ENCODE measurements around the gene CLDN15.
"Not testable (repeated sequence)": the region's sequence is repeated elsewhere in the genome, so short reads cannot be mapped to it uniquely, and the experiment has no call there.

The CLDN15 gene
- 14.3 to 30.7 (median 28.6) reads per million in 3 experiments for total RNA-seq

DNA sequence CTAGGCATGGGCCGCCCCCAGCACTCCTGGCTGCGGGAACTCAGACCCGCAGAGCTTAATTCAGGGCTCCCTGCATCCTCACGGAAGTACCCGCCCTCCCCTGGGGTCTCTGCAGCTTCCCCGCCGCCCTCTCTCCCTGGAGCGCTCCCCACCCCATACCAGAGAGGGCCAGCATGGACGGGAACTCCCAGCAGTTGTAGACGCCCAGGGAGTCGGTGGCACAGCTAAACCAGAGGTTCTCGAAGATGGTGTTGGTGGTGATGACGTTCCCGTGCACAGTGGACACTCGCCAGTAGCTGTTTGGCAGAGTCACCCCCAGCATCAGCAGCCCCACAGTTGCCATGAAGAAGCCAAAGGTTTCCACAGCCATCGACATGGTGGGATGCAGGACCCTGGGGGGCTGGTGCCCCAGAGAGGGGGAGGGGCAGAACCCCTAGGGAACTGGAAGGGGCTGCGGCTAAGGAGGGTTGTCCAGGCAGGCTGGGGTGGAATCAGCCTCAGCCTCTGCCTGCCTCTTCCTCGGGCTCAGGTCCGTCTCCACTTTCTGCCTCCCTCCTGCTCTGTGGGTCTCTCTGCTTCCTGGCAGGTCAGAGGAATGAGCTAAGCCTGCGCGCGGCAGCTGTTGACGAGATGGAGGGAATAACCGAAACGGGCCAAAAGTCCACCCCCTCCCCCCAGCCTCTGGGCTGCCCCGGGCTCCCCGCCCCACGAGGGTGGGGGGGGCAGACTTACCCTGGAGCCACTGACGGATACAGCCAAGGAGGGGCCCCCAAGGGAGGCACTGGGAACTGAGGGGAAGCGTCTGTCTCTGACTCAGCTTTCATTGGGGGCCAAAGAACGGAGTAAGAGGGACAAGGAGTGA, at the start of gene CLDN15:
Gene CLDN15 (minus strand): TSS at position 597 of the 862 bp plus-strand sequence. CDS start 221 bp downstream, at position 376.
- no peak for DNase-seq

- DNase-seq, result no peak
These were observed 49.4 kb upstream of the CLDN15 start for GRCh38 chr7:101287032-101287431.

DNA sequence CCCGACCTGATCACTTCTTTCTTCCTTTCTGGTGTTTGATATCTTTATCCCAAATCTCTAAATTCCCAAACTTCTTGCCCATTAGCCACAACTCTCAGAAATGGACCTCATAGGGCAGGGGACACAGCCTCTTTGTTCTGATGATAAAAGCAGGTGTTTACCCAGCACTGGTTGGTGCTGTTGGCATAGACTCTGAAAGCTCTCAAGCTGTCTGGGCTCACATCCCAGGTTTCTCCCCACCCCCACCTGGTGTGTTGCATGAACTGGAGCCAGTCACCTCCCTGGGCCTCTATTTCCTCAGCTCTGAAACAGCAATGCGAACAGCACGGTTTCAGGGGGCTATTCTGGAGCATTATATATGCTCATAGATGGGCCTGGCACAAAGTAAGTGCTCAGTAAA, 48.3 kb upstream of the CLDN15 start:
- not testable (repeated sequence) for DNase-seq

GRCh38 chr7:101285171-101285570, 47.6 kb upstream of the CLDN15 start:
- DNase-seq, result no peak

GRCh38 chr7:101280912-101281311, 43.3 kb upstream of the CLDN15 start:
- not testable (repeated sequence) for DNase-seq

- DNase-seq, result no peak
These were observed 41.1 kb upstream of the CLDN15 start for GRCh38 chr7:101278461-101279292.

DNA sequence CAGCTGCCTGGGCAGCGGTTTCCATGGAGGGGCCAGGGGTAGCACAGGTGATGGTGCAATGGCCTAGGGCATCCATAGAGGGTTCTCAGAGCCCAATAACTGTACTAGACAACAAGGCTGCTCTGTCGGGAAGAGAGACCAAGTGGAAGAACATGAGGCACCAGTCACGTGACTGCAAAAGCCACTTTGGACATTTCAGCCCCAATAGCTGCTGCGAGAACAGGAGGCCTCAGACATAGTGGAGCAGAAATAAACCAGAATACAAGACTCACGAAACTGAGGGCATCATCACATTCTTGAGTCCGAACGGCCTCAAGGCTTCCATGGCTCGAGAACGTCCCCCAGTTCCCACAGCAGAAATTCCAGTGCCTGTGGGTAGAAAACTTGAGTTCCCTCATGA, 39.6 kb upstream of the CLDN15 start:
- DNase-seq, result no peak

GRCh38 chr7:101273206-101273605, 35.6 kb upstream of the CLDN15 start:
- DNase-seq, result no peak

DNA sequence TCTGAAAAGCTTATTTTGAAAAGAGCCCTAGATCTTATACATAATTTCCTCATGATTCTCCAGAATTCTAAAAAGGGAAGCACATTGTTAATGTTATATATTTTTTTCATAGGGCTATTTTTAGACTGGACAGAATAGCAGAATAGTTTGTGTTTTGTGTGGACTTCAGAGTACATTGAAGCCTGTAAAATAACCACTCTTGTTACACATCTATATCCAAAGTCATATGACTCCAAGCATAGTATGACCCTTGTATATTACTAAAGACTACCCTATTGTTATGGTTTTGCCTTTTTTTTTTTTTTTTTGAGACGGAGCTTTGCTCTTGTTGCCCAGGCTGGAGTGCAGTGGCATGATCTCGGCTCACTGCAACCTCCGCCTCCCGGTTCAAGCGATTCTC, 33.4 kb upstream of the CLDN15 start:
- DNase-seq, result no peak

- DNase-seq, result no peak
These were observed 32.1 kb upstream of the CLDN15 start for GRCh38 chr7:101269664-101270063.

GRCh38 chr7:101265622-101266516, 28.3 kb upstream of the CLDN15 start:
- no peak for DNase-seq

GRCh38 chr7:101264102-101264706, 26.6 kb upstream of the CLDN15 start:
- not testable (repeated sequence) for DNase-seq

- no peak for DNase-seq
These were observed 20.7 kb upstream of the CLDN15 start for GRCh38 chr7:101258243-101258731.

DNA sequence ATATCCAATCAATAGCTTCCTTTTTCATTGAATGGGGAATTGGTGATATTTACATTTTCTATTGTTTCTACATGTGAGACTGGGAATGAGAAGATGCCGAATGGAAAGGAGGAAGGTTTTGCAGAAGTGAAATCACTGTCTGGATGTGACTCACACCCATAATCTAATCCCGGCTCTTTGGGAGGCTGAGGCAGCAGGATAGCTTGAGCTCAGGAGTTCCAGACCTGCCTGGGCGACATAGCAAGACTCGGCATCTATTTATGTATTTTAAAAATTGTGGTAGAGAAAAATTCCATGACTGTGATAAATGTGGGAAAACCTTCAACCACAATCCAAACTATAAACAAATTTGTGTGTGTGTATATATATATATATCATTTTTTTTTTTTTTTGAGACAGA, 18.2 kb upstream of the CLDN15 start:
- no peak for DNase-seq

DNA sequence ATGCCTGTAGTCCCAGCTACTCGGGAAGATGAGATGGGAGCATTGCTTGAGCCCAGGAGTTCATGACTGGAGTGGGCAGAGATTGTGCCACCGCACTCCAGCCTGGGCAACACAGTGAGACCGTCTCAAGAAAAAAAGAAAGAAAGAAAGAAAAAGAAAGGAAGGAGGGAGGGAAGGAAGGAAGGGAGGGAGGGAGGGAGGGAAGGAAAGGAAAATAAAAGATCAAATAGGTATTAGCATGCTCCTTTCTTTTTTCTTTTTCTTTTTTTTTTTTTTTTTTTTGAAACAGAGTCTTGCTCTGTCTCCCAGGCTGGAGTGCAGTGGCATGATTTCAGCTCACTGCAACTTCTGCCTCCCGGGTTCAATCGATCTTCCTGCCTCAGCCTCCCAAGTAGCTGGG, 15.6 kb upstream of the CLDN15 start:
- DNase-seq, result not testable (repeated sequence)

- DNase-seq, result peak; percentile 97
These were observed 14.5 kb upstream of the CLDN15 start for GRCh38 chr7:101251871-101252659.

GRCh38 chr7:101250324-101250723, 12.7 kb upstream of the CLDN15 start:
- no peak for DNase-seq

- no peak for DNase-seq
These were observed 10.7 kb upstream of the CLDN15 start for GRCh38 chr7:101248276-101248675.

GRCh38 chr7:101245147-101245668, 7.6 kb upstream of the CLDN15 start:
- no peak for DNase-seq

- DNase-seq, result peak; percentile 92
These were observed 7.0 kb upstream of the CLDN15 start, which contains the start of gene FIS1 for GRCh38 chr7:101244375-101245146. Gene FIS1, minus strand, starts transcription at chr7:101245081. Its CDS starts 77 bp downstream, at chr7:101245004.
